KG1 (cell line): ENCODE measurements around the gene ZNF648.
"Not testable (repeated sequence)": the region's sequence is repeated elsewhere in the genome, so short reads cannot be mapped to it uniquely, and the experiment has no call there.

Source experiments
- DNase-seq: peaks from one replicate; lab custom pipeline; 2025; lab: John Stamatoyannopoulos, UW

ZNF648 gene

GRCh38 chr1:182071924-182072323 lies 10.4 kb upstream of the ZNF648 start:
- DNase-seq, result no peak

- DNase-seq, result no peak
Measured at GRCh38 chr1:182069028-182069466, 7.5 kb upstream of the ZNF648 start.

- no peak for DNase-seq
Measured at GRCh38 chr1:182066934-182067333, 5.4 kb upstream of the ZNF648 start.

GRCh38 chr1:182065126-182065845 lies 3.8 kb upstream of the ZNF648 start:
- DNase-seq, result no peak

GRCh38 chr1:182064611-182065010 lies 3.1 kb upstream of the ZNF648 start:
- DNase-seq, result no peak

- no peak for DNase-seq
Measured at GRCh38 chr1:182062223-182062622, 711 bp upstream of the ZNF648 start.

GRCh38 chr1:182060877-182061276 lies 635 bp downstream of the ZNF648 start:
- no peak for DNase-seq

- no peak for DNase-seq
Measured at GRCh38 chr1:182059936-182060335, 1.6 kb downstream of the ZNF648 start.

GRCh38 chr1:182056601-182057366 lies 4.7 kb downstream of the ZNF648 start:
- DNase-seq, result no peak

- DNase-seq, result peak; percentile 17
Measured at GRCh38 chr1:182054698-182055326, 6.7 kb downstream of the ZNF648 start.

- no peak for DNase-seq
Measured at GRCh38 chr1:182052355-182052754, 9.2 kb downstream of the ZNF648 start.

- DNase-seq, result no peak
Measured at GRCh38 chr1:182051938-182052337, 9.6 kb downstream of the ZNF648 start.

GRCh38 chr1:182050481-182051448 lies 10.7 kb downstream of the ZNF648 start:
- no peak for DNase-seq

- no peak for DNase-seq
Measured at GRCh38 chr1:182048562-182048961, 12.9 kb downstream of the ZNF648 start.

GRCh38 chr1:182046763-182047162 lies 14.7 kb downstream of the ZNF648 start:
- no peak for DNase-seq

- DNase-seq, result not testable (repeated sequence)
Measured at GRCh38 chr1:182045481-182045880, 16.0 kb downstream of the ZNF648 start.

- DNase-seq, result no peak
Measured at GRCh38 chr1:182041615-182042014, 19.9 kb downstream of the ZNF648 start.

GRCh38 chr1:182038220-182038619 lies 23.3 kb downstream of the ZNF648 start:
- no peak for DNase-seq

- DNase-seq, result no peak
Measured at GRCh38 chr1:182035097-182035770, 26.3 kb downstream of the ZNF648 start.

GRCh38 chr1:182032251-182032650 lies 29.3 kb downstream of the ZNF648 start:
- no peak for DNase-seq
